Measurements from ENCODE around the gene B3GNT9. TPM values are rescaled to one million over a fixed set of nuclear protein-coding genes. Genes with fewer than 3 reads are reported as not detected.

Gene B3GNT9
- total RNA-seq, 4 donors from 2014 or later, result 17.4 to 26.1 (median 19.2) TPM

GRCh38 chr16:67105881-67106280 lies 44.9 kb downstream of the B3GNT9 start:
- intact Hi-C loops (cut with DNase I), result loop anchor here (5.0 kb wide), 2 partner anchors 79 to 129 kb away; partner anchors contain the start of gene CBFB
- Histone ChIP-seq H3K27me3 (no peaks in the 10 kb centered on the region), H3K9me3 (no peaks in the 10 kb centered on the region), H3K4me3 (no peak overlapping the region), H3K36me3 (peaks cover 0 to 9% (median 0%) of the 10 kb centered on the region in 4 donors), H3K4me1 (peaks cover 7 to 17% (median 15%) of the 10 kb centered on the region in 4 donors), H3K27ac (replicated peaks in 1 of 4) (no peak overlapping the region)
- 63% methylated on average over 5 of the region's 5 CpGs for WGBS
- DNase-seq (ENCODE audit: extremely low spot score), result no peak
- TF ChIP-seq POLR2A (IDR thresholded peaks at IDR 0.05; ENCODE audit: low read depth), result no peak

GRCh38 chr16:67105246-67105645 lies 45.6 kb downstream of the B3GNT9 start:
- H3K27me3 ChIP-seq, result no peaks in the 10 kb centered on the region
- H3K9me3 ChIP-seq, result no peaks in the 10 kb centered on the region
- H3K27ac ChIP-seq (replicated peaks in 1 of 4), result no peak overlapping the region
- H3K36me3 ChIP-seq, result peaks cover 0 to 13% (median 0%) of the 10 kb centered on the region in 4 donors
- TF ChIP-seq POLR2AphosphoS5 (IDR thresholded peaks at IDR 0.05) (no peak), POLR2A (IDR thresholded peaks at IDR 0.05; ENCODE audit: low read depth) (no peak), CTCF (IDR thresholded peaks at IDR 0.05) (no peak), EP300 (IDR thresholded peaks at IDR 0.05) (no peak)
- DNase-seq (ENCODE audit: extremely low spot score), result no peak
- intact Hi-C loops (cut with DNase I), result loop anchor here (5.0 kb wide), 2 partner anchors 78 to 128 kb away; partner anchors contain the start of gene CBFB
- 74% methylated on average over 2 of the region's 2 CpGs for WGBS
- H3K4me3 ChIP-seq, result no peak overlapping the region
- peaks cover under 1 to 10% (median 9%) of the 10 kb centered on the region in 4 donors for H3K4me1 ChIP-seq

- intact Hi-C loops (cut with DNase I), result loop anchor here (5.0 kb wide), 2 partner anchors 78 to 128 kb away; partner anchors contain the start of gene CBFB
- no peak overlapping the region for H3K4me3 ChIP-seq
- peaks cover 0 to 9% (median 7%) of the 10 kb centered on the region in 4 donors for H3K4me1 ChIP-seq
- no peak for TF ChIP-seq CTCF (IDR thresholded peaks at IDR 0.05)
- TF ChIP-seq POLR2A (IDR thresholded peaks at IDR 0.05; ENCODE audit: low read depth), result no peak
- TF ChIP-seq EP300 (IDR thresholded peaks at IDR 0.05), result no peak
- TF ChIP-seq POLR2AphosphoS5 (IDR thresholded peaks at IDR 0.05), result no peak
- 86% methylated on average over 6 of the region's 6 CpGs for WGBS
- H3K36me3 ChIP-seq, result peaks cover 0 to 17% (median under 1%) of the 10 kb centered on the region in 4 donors
- no peak overlapping the region for H3K27ac ChIP-seq (replicated peaks in 1 of 4)
- H3K27me3 ChIP-seq, result no peaks in the 10 kb centered on the region
- no peaks in the 10 kb centered on the region for H3K9me3 ChIP-seq
- DNase-seq (ENCODE audit: extremely low spot score), result no peak
Observed at GRCh38 chr16:67104845-67105244, 46.0 kb downstream of the B3GNT9 start.

GRCh38 chr16:67104061-67104460 lies 46.7 kb downstream of the B3GNT9 start:
- no peak for TF ChIP-seq POLR2AphosphoS5 (IDR thresholded peaks at IDR 0.05)
- TF ChIP-seq CTCF (IDR thresholded peaks at IDR 0.05), result peak in 1 of 3 experiments; percentile 25
- H3K27me3 ChIP-seq, result no peaks in the 10 kb centered on the region
- peaks cover 0 to 4% (median 3%) of the 10 kb centered on the region in 4 donors for H3K4me1 ChIP-seq
- no peak overlapping the region for H3K27ac ChIP-seq (replicated peaks in 1 of 4)
- WGBS, result 53% methylated on average over 4 of the region's 4 CpGs
- H3K4me3 ChIP-seq, result no peak overlapping the region
- DNase-seq (ENCODE audit: extremely low spot score), result no peak
- peaks cover 0 to 25% (median 4%) of the 10 kb centered on the region in 4 donors for H3K36me3 ChIP-seq
- H3K9me3 ChIP-seq, result no peaks in the 10 kb centered on the region
- intact Hi-C loops (cut with DNase I), result no loop called here

GRCh38 chr16:67101311-67102082 lies 49.3 kb downstream of the B3GNT9 start:
- intact Hi-C loops (cut with DNase I), result no loop called here

More at GRCh38 chr16:67101311-67102082, 49.3 kb downstream of the B3GNT9 start:
- WGBS, result 80% methylated on average over 4 of the region's 4 CpGs
- TF ChIP-seq EP300 (IDR thresholded peaks at IDR 0.05) (no peak), CTCF (IDR thresholded peaks at IDR 0.05) (no peak), POLR2A (IDR thresholded peaks at IDR 0.05; ENCODE audit: low read depth) (no peak)
- H3K4me1 ChIP-seq, result peaks cover 0 to 2% (median 0%) of the 10 kb centered on the region in 4 donors
- no peak for DNase-seq (ENCODE audit: extremely low spot score)
- no peaks in the 10 kb centered on the region for H3K27me3 ChIP-seq
- no peak overlapping the region for H3K4me3 ChIP-seq
- no peak overlapping the region for H3K27ac ChIP-seq (replicated peaks in 1 of 4)
- no peaks in the 10 kb centered on the region for H3K9me3 ChIP-seq
- H3K36me3 ChIP-seq, result peaks cover 0 to 35% (median 11%) of the 10 kb centered on the region in 4 donors
